HK-2 (cell line): Measurements from ENCODE around the gene CLDN6.

ENCODE experiments used
- DNase-seq: peaks from one replicate; pipeline ENCODE4 v3.0.0-alpha.2; 2018; ENCODE audit not compliant: unreplicated experiment

CLDN6 gene

DNA sequence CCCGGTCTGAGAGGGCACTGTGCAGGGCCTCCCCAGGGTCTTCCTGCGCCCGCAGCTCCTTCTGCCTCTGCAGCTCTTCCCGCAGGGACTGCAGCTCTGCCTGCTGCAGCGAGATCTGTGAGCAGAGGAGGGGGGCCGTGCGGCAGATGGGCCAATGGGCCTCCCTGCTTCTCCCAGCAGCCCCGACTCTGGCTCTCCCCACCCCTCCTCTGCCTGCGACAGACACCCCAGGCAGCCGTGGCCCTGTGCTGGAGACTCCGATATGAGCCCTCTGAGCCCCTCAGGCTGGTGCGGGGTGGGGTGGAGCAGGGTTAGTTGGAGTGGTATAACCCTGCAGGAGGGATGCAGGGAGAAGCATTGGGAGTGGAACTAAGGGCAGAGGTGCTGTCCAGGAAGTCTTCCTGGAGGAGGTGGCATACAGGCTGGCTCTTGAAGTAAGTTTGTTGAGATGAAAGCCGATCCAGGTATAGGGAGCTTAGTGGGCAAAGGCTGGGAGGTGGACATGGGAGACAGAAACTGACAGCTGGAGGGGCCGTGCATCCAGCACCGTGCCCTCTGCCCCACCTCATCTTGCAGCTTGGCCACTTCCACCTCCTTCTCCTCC is 10.8 kb upstream of the CLDN6 start:
- DNase-seq, result no peak

DNA sequence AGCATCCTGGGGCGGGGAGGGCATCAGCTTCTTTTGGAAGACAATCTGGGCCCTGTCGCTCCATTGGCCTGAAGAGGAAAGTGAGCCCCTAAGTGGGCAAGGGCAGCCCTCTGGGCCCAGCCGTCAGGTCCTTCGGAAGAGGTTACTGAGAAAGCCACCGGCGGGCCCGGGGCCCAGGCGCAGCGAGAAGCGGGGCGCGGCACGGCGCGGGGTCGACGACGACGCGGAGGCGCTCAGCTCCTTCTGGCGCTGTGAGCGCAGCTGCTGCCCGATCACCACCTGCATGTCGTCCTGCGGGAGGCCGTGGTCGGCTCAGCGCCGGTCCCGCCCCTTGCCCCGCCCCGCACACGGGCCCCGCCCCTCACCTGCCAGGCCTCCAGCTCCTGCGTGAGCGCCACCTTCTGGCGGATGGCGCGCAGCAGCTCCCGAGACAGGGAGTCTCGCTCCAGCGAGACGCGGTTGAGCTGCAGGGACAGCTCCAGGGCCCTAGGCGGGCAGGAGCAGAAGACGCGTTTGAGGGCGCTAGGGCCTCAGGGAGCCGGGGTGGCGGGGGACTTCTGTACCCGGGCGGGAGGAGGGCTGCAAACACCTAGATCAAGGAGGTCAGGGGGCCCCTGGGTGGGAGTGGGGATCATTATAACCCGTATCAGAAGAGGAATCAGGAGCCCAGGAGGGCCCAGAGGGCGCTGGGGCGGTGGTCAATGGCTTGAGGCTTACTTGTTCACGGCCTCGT is 10.2 kb upstream of the CLDN6 start:
- DNase-seq, result peak; percentile 87

DNA sequence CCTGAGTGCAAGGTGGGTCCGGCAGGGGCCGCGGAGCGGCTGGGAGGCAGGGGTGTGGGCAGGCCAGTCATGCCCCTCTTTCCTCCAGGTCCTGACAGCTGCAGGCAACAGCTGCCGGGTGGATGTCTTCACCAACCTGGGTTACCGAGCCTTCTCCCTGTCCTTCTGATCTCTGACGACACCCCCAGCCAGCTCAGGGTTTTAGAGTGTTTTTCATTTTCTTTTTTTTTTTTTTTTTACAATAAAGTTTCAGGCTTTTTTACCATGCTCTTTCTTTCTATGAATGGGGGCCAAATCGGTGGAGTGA is 9.5 kb upstream of the CLDN6 start:
- no peak for DNase-seq

DNA sequence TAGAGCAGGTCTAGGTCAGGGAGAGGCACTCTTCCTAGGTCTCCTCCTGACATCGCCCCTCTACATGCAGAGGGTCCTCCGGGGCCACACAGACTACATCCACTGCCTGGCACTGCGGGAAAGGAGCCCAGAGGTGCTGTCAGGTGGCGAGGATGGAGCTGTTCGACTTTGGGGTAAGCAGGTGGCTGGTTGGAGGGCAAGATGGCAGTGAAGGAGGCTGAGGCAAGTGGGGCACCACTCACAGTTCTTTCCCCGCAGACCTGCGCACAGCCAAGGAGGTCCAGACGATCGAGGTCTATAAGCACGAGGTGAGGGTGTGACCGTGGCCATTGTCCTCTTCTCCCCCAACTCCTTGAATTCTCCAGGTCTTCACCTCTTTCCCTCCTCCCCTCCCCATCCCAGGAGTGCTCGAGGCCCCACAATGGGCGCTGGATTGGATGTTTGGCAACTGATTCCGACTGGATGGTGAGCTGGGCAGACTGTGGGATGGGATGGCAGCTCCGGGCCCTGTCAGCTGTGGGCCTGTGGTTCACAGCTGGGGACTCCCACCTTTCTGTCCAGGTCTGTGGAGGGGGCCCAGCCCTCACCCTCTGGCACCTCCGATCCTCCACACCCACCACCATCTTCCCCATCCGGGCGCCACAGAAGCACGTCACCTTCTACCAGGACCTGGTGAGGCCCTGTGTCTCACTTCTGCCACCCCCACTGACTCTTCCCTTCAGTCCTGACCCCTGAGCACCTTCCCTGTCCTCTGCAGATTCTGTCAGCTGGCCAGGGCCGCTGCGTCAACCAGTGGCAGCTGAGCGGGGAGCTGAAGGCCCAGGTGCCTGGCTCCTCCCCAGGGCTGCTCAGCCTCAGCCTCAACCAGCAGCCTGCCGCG is 8.9 kb upstream of the CLDN6 start:
- no peak for DNase-seq

DNA sequence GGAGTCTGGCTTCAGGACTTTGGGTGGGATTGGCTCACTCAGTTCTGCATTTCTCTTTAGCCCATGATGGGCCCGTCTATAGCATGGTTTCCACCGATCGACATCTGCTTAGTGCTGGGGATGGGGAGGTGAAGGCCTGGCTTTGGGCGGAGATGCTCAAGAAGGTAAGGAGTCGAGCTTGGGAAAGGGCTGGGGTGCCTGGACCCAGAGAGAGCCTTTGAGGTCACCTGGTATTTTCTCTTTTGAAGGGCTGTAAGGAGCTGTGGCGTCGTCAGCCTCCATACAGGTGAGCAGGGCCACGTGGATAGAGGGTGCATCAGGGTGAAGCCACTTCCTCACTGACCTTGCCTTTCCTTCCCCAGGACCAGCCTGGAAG is 8.0 kb upstream of the CLDN6 start:
- no peak for DNase-seq

DNA sequence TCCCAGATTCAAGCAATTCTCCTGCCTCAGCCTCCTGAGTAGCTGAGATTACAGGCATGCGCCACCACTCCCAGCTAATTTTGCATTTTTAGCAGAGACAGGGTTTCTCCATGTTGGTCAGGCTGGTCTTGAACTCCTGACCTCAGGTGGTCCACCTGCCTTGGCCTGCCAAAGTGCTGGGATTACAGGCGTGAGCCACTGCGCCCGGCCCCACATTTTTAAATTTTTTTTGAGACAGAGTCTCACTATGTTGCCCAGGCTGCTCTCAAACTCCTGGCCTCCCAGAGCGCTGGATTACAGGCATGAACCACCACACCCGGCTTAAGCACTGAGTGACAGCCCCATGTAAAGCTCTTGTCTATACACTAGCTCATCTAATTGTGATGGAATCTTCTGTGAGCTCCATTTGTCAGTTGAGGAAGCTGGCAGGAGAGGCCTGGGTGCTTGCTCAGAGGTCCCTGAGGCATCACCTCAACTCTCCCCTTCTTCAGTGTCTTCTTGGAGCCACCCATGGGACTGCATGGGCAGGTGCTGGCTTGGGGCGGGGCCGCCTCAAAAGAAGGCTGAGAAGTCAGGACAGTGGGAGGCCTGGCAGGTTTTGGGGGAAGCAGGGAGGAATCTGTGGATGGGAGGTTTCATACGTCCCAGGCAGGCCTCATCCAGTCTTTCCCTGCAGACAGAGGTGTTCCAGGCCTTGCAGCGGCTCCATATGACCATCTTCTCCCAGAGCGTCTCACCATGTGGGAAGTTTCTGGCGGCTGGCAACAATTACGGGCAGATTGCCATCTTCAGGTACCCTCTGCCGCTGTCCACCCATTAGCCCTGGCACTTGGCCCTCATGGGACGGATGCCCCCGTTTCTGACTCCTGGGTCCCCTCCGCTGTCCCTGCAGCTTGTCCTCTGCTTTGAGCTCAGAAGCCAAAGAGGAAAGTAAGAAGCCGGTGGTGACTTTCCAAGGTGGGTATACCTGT is 7.3 kb upstream of the CLDN6 start:
- no peak for DNase-seq

DNA sequence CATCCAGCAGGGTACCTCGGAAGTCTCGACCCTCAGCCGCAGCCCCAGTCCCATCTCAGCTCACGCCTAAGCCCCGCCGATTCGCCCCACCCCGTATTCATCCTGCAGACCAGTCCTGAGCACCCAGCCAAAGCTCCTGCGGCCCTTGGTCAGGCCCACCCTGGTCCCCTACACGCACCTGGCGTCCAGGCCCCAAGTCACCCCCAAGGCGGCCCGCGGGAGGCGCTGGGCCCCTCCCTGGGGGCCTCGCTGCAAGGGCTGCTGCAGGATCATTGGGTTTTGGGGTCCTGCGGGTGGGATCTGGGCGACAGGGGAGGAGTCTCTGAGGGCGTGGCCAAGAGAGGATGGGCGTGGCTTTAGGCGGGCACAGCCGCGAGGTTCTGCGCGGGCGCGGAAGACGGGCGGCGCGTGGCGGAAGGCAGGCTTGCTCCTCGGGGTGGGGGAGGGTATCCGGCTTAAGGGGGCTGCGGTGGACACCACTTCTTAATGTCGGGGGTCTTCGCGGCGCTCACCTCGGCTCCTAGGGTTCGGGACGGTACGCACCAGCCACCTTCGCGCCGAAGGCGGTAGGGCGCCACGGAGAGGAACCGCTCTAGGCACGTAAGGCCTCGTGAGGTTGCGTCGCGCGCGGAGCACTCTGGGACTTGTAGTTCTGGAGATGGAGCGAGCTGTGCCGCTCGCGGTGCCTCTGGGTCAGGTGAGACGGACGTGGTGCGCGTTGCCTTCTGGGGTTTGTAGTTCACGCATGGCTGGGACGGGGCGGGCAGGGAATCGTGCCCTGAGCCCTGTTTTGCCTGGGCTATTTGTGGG is 5.9 kb upstream of the CLDN6 start, which contains the start of the genes HCFC1R1 and THOC6:
Gene HCFC1R1 (minus strand): TSS at position 274 of the 810 bp plus-strand sequence. CDS start 1 bp downstream, at position 273.
Gene THOC6 (plus strand): TSS at position 367 of the 810 bp plus-strand sequence. CDS start 292 bp downstream, at position 659.
- DNase-seq, result peak; percentile 95

DNA sequence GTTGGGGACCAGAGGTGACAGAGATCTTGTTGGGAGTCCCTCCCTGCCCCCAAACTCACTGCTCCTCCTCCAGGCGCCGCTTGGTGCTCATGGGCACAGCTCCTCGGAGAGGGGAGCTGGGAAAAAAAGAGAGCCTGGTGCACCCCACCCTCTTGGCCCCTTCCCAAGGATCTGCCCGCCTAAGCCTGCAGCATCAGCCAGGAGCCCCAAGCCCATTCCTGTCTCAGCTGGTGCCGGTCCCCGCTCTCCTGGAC is 5.4 kb upstream of the CLDN6 start:
- peak; percentile 85 for DNase-seq

DNA sequence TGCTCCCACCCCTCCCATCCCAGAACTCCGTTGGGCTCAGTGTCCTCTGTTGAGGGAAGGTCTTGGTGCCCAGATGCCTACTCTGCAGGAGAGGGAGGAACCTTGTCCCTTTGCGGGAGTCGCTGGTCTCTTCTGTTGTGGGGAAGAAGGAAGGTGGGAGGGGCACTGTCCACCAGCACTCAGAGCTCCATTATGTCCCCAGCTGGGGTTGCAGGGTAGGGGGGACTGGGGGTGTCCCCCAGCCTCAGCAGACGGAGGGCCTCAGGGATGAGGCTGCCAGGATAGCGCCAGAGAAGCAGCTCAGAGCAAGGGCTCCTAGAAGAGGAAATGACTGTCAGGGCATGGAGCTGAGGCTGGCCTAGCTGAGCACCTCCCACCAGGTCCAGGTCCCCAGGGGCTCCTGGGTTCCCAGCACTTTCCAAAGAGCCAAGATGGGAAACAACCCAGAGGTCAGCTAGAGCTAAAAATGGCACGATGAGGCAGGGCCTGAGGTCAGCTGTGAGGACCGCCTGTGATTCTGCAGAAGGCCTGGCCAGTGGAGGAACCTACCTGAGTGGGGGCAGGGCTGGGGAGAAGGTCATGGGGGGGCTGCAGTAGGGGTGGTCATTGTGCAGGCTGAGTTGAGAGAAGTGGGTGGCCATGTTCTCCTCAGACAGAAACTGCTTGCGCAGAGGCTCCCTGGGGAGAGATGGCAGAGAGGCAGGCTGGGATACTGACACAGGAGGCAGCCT is 4.9 kb upstream of the CLDN6 start:
- DNase-seq, result no peak

DNA sequence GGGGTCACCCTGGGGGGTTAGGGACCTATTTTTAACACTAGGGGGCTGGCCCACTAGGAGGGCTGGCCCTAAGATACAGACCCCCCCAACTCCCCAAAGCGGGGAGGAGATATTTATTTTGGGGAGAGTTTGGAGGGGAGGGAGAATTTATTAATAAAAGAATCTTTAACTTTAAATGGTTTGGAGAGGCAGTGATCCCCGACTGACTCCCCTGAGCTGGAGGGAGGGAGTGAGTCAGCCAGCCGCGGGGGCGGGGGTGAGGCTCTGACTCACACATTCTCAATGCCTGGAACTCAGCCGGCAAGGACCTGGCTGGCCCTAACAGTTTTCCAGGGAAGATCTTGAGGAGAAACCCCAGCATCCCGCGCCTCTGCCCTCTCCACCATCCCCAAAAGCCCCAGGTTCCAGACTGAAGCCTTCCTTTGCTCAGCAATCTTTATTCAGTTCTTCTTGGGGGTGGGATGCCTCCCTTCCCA is 4.3 kb upstream of the CLDN6 start:
- peak; percentile 83 for DNase-seq

DNA sequence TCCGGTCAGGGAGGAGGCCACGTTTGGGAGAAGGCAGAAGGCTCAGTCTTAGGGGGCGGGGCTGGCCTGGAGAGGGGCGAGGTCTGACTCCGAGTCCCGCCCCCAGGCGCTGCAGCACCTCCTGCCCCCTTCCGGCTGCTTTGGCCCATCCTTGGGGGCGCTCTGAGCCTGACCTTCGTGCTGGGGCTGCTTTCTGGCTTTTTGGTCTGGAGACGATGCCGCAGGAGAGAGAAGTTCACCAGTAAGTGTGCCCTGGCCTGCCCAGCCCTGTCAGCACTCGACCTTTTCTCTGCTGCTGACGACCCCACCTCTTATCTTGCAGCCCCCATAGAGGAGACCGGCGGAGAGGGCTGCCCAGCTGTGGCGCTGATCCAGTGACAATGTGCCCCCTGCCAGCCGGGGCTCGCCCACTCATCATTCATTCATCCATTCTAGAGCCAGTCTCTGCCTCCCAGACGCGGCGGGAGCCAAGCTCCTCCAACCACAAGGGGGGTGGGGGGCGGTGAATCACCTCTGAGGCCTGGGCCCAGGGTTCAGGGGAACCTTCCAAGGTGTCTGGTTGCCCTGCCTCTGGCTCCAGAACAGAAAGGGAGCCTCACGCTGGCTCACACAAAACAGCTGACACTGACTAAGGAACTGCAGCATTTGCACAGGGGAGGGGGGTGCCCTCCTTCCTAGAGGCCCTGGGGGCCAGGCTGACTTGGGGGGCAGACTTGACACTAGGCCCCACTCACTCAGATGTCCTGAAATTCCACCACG is 3.6 kb upstream of the CLDN6 start:
- DNase-seq, result peak; percentile 93

DNA sequence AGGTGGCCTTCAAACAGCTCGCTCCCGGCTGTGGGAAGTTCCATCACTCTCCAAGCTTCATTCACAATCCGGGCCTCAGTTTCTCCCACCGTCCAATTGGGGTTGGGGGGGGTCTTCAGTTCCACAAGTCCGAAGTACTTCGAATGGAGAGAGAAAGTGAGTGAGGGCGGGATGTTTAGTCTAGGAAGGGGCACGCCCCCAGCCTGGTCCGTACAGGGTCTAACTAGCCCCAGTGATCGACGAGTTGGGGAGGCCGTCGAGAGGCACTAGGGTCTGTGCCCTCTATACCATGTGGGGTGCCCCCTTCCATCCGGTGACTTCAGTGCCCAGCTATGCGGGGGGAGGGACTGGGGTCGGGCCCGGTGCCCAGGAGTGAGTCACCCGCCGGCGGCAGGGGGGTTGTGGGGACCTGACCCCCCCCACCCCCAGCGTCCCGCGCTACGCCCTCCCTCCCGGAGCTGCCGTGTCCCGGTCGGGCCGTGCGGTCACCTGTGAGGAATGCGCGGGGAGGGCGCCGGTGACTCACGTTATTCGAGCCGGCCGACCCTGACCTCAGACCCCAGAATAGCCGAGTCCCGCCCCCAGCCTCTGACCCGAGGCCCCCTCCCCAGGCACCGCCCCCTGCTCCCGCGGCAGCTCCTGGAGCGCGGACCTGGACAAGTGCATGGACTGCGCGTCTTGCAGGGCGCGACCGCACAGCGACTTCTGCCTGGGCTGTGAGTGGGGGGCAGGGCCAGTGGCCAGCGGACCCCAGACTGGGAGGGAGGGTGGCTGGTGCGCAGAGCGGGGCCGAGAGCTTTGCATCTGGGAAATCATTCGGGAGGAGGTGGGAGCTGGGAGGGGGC is 2.8 kb upstream of the CLDN6 start:
- DNase-seq, result peak; percentile 93

DNA sequence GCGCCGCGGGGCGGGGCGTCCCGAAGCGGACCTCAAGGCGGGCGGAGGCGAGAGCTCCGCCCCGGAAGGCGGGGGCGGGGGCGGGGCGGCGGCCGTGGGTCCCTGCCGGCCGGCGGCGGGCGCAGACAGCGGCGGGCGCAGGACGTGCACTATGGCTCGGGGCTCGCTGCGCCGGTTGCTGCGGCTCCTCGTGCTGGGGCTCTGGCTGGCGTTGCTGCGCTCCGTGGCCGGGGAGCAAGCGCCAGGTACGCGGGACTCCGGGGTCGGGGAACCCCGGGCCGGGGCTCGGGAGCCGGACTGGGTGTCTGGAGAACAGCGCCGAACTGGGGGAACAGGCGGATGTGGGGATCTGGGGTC is 2.2 kb upstream of the CLDN6 start, which contains the start of gene TNFRSF12A:
Gene TNFRSF12A (plus strand): TSS at position 122 of the 357 bp plus-strand sequence. CDS start 30 bp downstream, at position 152.
- DNase-seq, result peak; percentile 78

DNA sequence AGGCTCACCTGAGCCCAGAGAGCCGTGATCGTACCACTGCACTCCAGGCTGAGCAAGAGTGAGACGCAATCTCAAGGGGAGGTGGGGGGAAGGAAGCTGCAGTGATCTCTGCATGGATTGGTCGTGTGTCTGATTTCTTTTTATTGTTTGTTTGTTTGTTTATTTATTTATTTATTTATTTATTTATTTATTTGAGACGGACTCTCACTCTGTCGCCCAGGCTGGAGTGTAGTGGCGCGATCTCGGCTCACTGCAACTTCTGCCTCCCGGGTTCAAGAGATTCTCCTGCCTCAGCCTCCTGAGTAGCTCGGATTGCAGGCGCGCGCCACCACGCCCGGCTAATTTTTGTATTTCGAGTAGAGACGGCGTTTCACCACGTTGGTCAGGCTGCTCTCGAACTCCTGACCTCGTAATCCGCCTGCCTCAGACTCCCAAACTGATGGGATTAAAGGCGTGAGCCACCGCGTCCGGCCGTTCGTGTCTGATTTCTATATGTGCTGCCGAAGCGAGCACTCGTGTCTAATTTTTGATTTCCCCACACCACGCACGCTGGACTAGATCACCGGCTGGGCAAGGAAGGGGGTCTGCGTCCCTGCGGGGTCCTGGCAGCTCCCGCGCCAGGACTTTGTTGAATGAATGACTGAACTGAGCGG is 1.7 kb upstream of the CLDN6 start:
- no peak for DNase-seq

DNA sequence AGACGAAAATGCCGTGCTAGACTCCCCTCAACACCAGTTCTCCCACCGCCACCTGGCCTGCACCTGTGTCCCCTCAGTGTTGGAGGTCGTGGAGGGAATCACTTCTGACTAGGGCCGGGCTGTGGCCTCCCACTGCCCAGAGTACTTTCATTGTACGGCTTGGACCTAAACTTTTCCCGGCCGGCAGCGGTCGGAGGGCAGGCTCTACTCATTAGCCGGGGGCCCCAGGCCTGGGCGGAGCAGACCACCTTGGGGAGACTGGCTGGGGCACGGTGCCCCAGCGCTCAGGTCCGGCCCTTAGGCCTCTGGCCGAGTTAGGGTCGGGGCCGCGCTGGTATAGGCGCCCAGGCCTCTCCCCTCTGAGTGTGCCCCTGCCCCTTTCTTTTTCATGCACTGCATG is 639 bp downstream of the CLDN6 start:
- no peak for DNase-seq

DNA sequence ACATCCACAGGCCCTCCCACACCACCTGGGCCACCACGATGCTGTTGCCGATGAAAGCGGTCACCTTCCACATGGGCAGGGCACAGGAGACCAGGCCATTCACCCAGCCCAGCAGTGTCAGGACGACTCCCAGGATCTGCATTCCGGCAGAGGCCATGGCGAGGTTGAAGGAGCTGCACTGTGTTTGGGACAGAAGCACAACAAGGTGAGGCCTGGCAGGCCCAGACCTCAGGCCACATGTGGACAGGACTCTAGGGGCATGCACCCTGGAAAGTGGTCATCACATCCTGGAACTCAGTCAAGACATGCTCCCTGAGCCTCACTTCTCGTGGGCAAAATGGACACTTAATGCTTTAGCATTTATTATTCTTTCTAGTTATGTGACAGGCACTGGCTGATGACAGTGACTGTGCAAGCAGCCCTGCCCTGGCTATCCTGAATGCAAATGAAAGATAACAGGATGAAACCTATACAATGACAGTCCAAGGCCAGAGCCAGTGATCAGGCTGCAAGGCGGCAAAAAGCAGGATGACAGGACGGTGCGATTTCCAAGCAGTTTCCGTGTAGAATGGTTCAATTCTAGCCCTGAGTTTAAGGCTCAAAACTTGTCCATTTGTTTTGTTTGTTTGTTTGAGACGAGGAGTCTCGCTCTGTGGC is 2.0 kb downstream of the CLDN6 start:
- no peak for DNase-seq

DNA sequence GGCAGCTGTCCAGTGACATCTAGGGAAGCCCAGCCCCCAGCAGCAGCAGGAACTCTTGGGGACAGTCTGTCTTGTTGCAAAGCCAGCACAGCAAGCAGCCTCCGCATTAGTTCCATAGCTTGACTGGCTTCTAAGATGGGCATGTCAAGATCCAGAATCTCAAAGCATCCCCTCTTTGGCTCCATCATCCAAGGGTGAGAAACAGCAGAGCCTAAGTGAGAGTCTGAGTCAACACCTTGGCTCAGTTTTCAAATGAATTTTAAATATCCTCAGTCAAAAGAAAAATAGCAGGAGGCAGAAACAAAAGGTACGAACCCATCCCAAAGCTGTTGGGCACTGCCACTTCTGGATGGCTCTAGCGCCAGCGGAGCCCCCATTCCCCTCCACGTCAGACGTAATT is 3.0 kb downstream of the CLDN6 start:
- no peak for DNase-seq
